DOHH2 (cell line): Measurements from ENCODE around the gene C1orf216.
"Not testable (repeated sequence)": the region's sequence is repeated elsewhere in the genome, so short reads cannot be mapped to it uniquely, and the experiment has no call there.

Experiments
- H3F3A ChIP-seq: fragments of 200-600 bp; sonication (generic), shearing (Covaris generic); 2 replicates; pipeline ENCODE4 v1.6.0; 2016; ENCODE audit warnings: antibody characterized with exemption, mild to moderate bottlenecking; ENCODE audit not compliant: control insufficient read depth, insufficient read depth
- H3K27ac ChIP-seq: fragments of 200-600 bp; sonication (generic); 2 replicates; pipeline ENCODE4 v1.5.1; 2014; ENCODE audit warnings: low read depth, mild to moderate bottlenecking, low read length, moderate library complexity
- H3K27me3 ChIP-seq: fragments of 200-600 bp; sonication (generic); 2 replicates; pipeline ENCODE4 v1.6.1; 2014; ENCODE audit warnings: mild to moderate bottlenecking, low read length, mixed read lengths; ENCODE audit not compliant: control insufficient read depth
- H3K36me3 ChIP-seq: fragments of 200-600 bp; sonication (generic); 2 replicates; pipeline ENCODE4 v1.6.1; 2014; ENCODE audit warnings: mild to moderate bottlenecking, low read length, moderate library complexity, mixed read lengths; ENCODE audit not compliant: control insufficient read depth
- H3K4me1 ChIP-seq: fragments of 200-600 bp; sonication (generic); 2 replicates; pipeline ENCODE4 v1.6.1; 2014; ENCODE audit warnings: mild to moderate bottlenecking, low read length, mixed read lengths; ENCODE audit not compliant: control insufficient read depth
- H3K4me2 ChIP-seq: fragments of 200-600 bp; sonication (generic); 2 replicates; pipeline ENCODE4 v1.6.0; 2014; ENCODE audit warnings: mild to moderate bottlenecking, low read length, moderate library complexity
- H3K4me3 ChIP-seq: fragments of 200-600 bp; sonication (generic); 2 replicates; pipeline ENCODE4 v1.5.1; 2014; ENCODE audit warnings: mild to moderate bottlenecking, low read length, mixed read lengths
- H3K79me2 ChIP-seq: fragments of 200-600 bp; sonication (generic); 2 replicates; pipeline ENCODE4 v1.6.1; 2014; ENCODE audit warnings: mild to moderate bottlenecking, low read length, mixed read lengths; ENCODE audit not compliant: control insufficient read depth
- H3K9me2 ChIP-seq: fragments of 200-600 bp; sonication (generic); replicated peaks from 2 replicates; pipeline ENCODE4 v1.6.1; 2014; ENCODE audit warnings: mild to moderate bottlenecking, low read length, mixed read lengths; ENCODE audit not compliant: control insufficient read depth
- H3K9me3 ChIP-seq: fragments of 200-600 bp; sonication (generic); 2 replicates; pipeline ENCODE4 v1.6.1; 2014; ENCODE audit warnings: antibody characterized with exemption, low read length, mixed read lengths; ENCODE audit not compliant: control insufficient read depth, insufficient read depth
- H4K20me1 ChIP-seq: fragments of 200-600 bp; sonication (generic); 2 replicates; pipeline ENCODE4 v1.6.0; 2014; ENCODE audit warnings: low read depth, mild to moderate bottlenecking, antibody characterized with exemption, low read length, moderate library complexity; ENCODE audit not compliant: control insufficient read depth, insufficient read depth
- CTCF ChIP-seq: fragments of 200-600 bp; sonication (generic); IDR thresholded peaks from one replicate; pipeline ENCODE4 v1.5.1; 2014; ENCODE audit warnings: antibody characterized with exemption, mild to moderate bottlenecking, low read depth, low read length; ENCODE audit not compliant: poor library complexity, severe bottlenecking
- EZH2phosphoT487 ChIP-seq: fragments of 200-600 bp; sonication (generic); IDR thresholded peaks from 2 replicates; pipeline ENCODE4 v1.6.1; 2017; ENCODE audit warnings: borderline replicate concordance, mild to moderate bottlenecking, antibody characterized with exemption, low read length, moderate library complexity, mixed read lengths

Gene C1orf216

GRCh38 chr1:35706846-35707600 lies 11.7 kb downstream of the C1orf216 start:
- Histone ChIP-seq H3K27ac (no peak overlapping the region), H3K79me2 (no peaks in the 10 kb centered on the region), H4K20me1 (no peaks in the 10 kb centered on the region), H3K9me3 (no peaks in the 10 kb centered on the region), H3F3A (no peaks in the 10 kb centered on the region), H3K4me1 (peaks cover 5% of the 10 kb centered on the region), H3K27me3 (peaks cover 35% of the 10 kb centered on the region), H3K4me3 (peak overlapping the region; percentile 31; the same call in 1 of the 2 replicates), H3K9me2 (no peaks in the 10 kb centered on the region), H3K4me2 (peak overlapping the region; percentile 51), H3K36me3 (no peaks in the 10 kb centered on the region)
- TF ChIP-seq CTCF (no peak), EZH2phosphoT487 (no peak)

GRCh38 chr1:35702508-35702907 lies 16.2 kb downstream of the C1orf216 start:
- H3K9me2 ChIP-seq, result no peaks in the 10 kb centered on the region
- no peak overlapping the region for H3K27ac ChIP-seq
- H3K4me1 ChIP-seq, result peaks cover 3% of the 10 kb centered on the region
- H3K79me2 ChIP-seq, result no peaks in the 10 kb centered on the region
- no peaks in the 10 kb centered on the region for H4K20me1 ChIP-seq
- H3F3A ChIP-seq, result no peaks in the 10 kb centered on the region
- H3K4me2 ChIP-seq, result no peak overlapping the region
- H3K4me3 ChIP-seq, result no peak overlapping the region
- H3K36me3 ChIP-seq, result no peaks in the 10 kb centered on the region
- peaks cover 45% of the 10 kb centered on the region for H3K27me3 ChIP-seq
- H3K9me3 ChIP-seq, result no peaks in the 10 kb centered on the region
- TF ChIP-seq CTCF (peak; percentile 14), EZH2phosphoT487 (no peak)

DNA sequence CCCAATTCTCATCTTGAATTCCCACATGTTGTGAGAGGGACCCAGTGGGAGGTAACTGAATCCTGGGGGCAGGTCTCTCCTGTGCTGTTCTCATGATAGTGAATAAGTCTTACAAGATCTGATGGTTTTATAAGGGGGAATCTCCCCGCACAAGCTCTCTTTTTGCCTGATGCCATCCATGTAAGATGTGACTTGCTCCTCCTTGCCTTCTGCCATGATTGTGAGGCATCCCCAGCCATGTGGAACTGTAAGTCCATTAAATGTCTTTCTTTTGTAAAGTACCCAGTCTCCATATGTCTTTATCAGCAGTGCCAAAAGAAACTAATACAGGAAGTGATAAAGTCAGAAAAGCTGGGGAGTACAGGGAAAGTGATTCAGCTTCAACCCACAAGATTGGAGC lies 19.5 kb downstream of the C1orf216 start:
- not testable (repeated sequence) for H3K4me2 ChIP-seq, H3K27ac ChIP-seq, H3F3A ChIP-seq, H3K9me3 ChIP-seq, H3K4me1 ChIP-seq, H3K4me3 ChIP-seq, H3K79me2 ChIP-seq, H3K36me3 ChIP-seq, H3K9me2 ChIP-seq, H4K20me1 ChIP-seq
- peaks cover 45% of the 10 kb centered on the region for H3K27me3 ChIP-seq

DNA sequence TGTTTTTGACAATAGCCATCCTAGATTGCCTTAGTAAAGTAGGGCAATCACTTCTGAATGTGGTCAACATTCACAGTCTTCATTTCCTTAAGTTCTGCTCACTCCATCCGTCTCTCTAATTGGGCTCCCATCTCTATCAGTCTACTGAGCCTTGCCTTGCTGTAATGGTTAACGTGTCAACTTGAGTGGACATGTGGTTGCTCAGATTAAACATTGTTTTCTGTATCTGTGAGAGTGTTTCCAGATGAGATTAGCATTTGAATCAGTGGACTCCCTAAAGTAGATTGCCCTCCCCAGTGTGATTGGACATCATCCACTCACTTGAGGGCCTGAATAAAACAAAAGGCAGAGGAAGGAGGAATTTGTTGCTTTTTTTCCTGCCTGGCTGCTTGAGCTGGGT lies 26.4 kb downstream of the C1orf216 start:
- Histone ChIP-seq H3F3A (no peaks in the 10 kb centered on the region), H3K27me3 (peaks cover 16% of the 10 kb centered on the region), H3K27ac (no peak overlapping the region), H3K9me2 (no peaks in the 10 kb centered on the region), H3K36me3 (no peaks in the 10 kb centered on the region), H3K4me2 (no peak overlapping the region), H3K79me2 (no peaks in the 10 kb centered on the region), H4K20me1 (no peaks in the 10 kb centered on the region), H3K4me3 (no peak overlapping the region), H3K4me1 (no peaks in the 10 kb centered on the region), H3K9me3 (no peaks in the 10 kb centered on the region)
- TF ChIP-seq CTCF (no peak), EZH2phosphoT487 (no peak)
